Stomach smooth muscle (tissue), 2 donors: ENCODE results near the gene RETREG1.
"Not testable (repeated sequence)": the region's sequence is repeated elsewhere in the genome, so short reads cannot be mapped to it uniquely, and the experiment has no call there.

Experiments used
- H3K27ac ChIP-seq: one replicate; pipeline ENCODE4 v1.7.0; 2013; ENCODE audit warnings: mild to moderate bottlenecking, low read length, inconsistent platforms
- H3K27me3 ChIP-seq, 2 donors: one replicate each; pipeline ENCODE4 v1.7.0; 2013; ENCODE audit warnings: low read length in 2 of 2; ENCODE audit not compliant: insufficient read depth in 2 of 2, control insufficient read depth in 1 of 2
- H3K36me3 ChIP-seq, 2 donors: one replicate each; pipeline ENCODE4 v1.7.0; 2013; ENCODE audit warnings: low read length in 2 of 2; ENCODE audit not compliant: control insufficient read depth in 2 of 2, insufficient read depth in 2 of 2
- H3K4me1 ChIP-seq: one replicate; pipeline ENCODE4 v1.7.0; 2013; ENCODE audit warnings: low read length; ENCODE audit not compliant: control insufficient read depth, insufficient read depth
- H3K4me3 ChIP-seq, 2 donors: one replicate each; pipeline ENCODE4 v1.7.0; 2013; ENCODE audit warnings: low read length in 2 of 2
- H3K9ac ChIP-seq, 2 donors: one replicate each; pipeline ENCODE4 v1.7.0; 2013; ENCODE audit warnings: low read length in 2 of 2, mild to moderate bottlenecking in 1 of 2
- H3K9me3 ChIP-seq, 2 donors: one replicate each; pipeline ENCODE4 v1.7.0; 2013; ENCODE audit warnings: low read length in 2 of 2; ENCODE audit not compliant: control insufficient read depth in 2 of 2
- donor health status: healthy.
- donor health status: Pancreatic carcinoma.

RETREG1 gene

DNA sequence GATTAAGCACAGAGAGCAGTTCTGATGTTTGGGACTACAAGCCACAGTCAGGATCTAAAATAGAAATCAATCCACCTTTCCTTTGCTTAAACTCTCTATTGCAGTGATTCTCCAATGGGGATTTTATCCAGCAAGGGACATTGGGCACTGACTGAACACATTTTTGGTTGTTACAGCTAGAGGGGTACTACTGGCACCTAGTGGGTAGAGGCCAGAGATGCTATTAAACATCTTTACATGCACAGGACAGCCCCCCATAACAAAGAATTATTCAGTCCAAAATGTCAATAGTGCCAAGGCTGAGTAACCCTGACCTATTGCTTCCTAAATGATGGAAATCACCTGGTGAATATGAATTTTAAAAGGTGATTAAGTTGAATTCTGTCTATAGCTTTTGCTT, 163.2 kb downstream of the RETREG1 start:
- no peaks in the 10 kb centered on the region for H3K27me3 ChIP-seq
- H3K36me3 ChIP-seq, result peaks cover 45 to 47% of the 10 kb centered on the region in 2 donors
- no peak overlapping the region for H3K4me3 ChIP-seq
- H3K9ac ChIP-seq, result no peak overlapping the region
- H3K27ac ChIP-seq, result no peak overlapping the region
- no peaks in the 10 kb centered on the region for H3K4me1 ChIP-seq
- H3K9me3 ChIP-seq, result no peaks in the 10 kb centered on the region

DNA sequence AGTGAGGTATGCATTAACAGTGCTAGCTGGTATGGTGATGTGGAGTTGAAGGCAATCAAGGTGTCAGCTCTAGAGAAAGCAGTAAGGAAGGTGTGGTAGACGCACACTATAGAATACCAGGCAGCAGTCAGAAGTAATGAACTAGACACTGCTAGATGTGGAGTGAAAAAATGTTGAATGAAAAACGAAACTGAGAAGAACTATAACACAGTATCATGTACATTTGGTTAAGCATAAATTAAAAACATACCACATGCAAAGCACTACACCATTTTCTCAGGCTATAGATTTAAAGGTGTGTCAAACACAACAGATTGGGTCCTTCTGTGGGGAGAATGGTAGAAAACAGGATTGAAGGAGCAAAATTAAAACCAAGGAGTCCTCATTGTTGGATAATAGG, 166.6 kb downstream of the RETREG1 start:
- Histone ChIP-seq H3K36me3 (peaks cover 35 to 36% of the 10 kb centered on the region in 2 donors), H3K4me1 (no peaks in the 10 kb centered on the region), H3K9ac (no peak overlapping the region), H3K27ac (no peak overlapping the region), H3K4me3 (no peak overlapping the region), H3K27me3 (no peaks in the 10 kb centered on the region), H3K9me3 (no peaks in the 10 kb centered on the region)

DNA sequence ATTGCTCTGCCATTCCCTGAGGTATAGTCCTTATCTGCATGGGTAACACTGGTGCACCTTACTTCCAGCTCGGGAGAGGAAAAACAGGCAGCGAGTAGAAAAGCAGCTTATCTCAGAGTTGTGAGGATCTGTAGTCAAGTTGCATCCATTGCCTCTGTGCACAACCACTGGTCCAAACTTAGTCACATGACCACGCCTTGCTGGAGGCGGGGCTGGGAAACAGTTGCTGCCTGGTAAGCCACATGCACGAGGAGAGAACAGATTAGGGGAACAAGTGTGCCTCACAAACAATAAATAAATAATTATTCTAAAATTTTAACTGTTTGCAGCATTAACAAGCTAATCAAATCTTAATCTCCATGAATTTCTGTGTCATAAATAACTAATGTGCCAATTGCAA, 169.8 kb downstream of the RETREG1 start:
- no peak overlapping the region for H3K27ac ChIP-seq
- peaks cover 25 to 32% of the 10 kb centered on the region in 2 donors for H3K36me3 ChIP-seq
- H3K4me1 ChIP-seq, result no peaks in the 10 kb centered on the region
- no peak overlapping the region for H3K9ac ChIP-seq
- H3K9me3 ChIP-seq, result no peaks in the 10 kb centered on the region
- H3K27me3 ChIP-seq, result no peaks in the 10 kb centered on the region
- no peak overlapping the region for H3K4me3 ChIP-seq

GRCh38 chr5:16437977-16438376, 178.8 kb downstream of the RETREG1 start:
- H3K27me3 ChIP-seq, result no peaks in the 10 kb centered on the region
- no peak overlapping the region for H3K9ac ChIP-seq
- no peak overlapping the region for H3K4me3 ChIP-seq
- no peaks in the 10 kb centered on the region for H3K36me3 ChIP-seq
- H3K4me1 ChIP-seq, result no peaks in the 10 kb centered on the region
- H3K9me3 ChIP-seq, result no peaks in the 10 kb centered on the region
- no peak overlapping the region for H3K27ac ChIP-seq

GRCh38 chr5:16436065-16436682, 180.6 kb downstream of the RETREG1 start:
- not testable (repeated sequence) for H3K4me3 ChIP-seq, H3K27ac ChIP-seq, H3K9me3 ChIP-seq, H3K36me3 ChIP-seq, H3K4me1 ChIP-seq, H3K9ac ChIP-seq, H3K27me3 ChIP-seq

DNA sequence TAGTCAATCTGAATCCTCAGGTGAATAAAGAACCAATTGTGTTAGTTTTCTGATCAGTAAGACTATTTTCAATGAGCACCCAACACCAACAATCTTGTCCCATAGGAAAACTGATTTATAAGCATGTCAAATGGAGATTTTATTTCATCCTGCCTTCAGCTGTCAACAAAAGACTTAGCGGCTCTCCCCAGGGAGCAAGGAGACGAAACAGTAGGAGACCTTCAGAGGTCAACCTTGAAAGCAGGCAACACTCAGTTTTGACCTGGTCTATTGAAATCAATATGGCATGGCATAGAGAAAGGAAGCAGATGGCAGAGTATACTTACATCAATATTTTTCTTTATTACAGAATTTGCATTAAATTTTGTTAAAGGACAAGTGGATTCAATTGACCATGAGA, 185.3 kb downstream of the RETREG1 start:
- Histone ChIP-seq H3K27ac (no peak overlapping the region), H3K36me3 (no peaks in the 10 kb centered on the region), H3K9me3 (no peaks in the 10 kb centered on the region), H3K27me3 (no peaks in the 10 kb centered on the region), H3K4me3 (no peak overlapping the region), H3K9ac (no peak overlapping the region), H3K4me1 (no peaks in the 10 kb centered on the region)

- no peak overlapping the region for H3K9ac ChIP-seq
- H3K36me3 ChIP-seq, result no peaks in the 10 kb centered on the region
- H3K9me3 ChIP-seq, result no peaks in the 10 kb centered on the region
- no peak overlapping the region for H3K27ac ChIP-seq
- no peaks in the 10 kb centered on the region for H3K27me3 ChIP-seq
- H3K4me1 ChIP-seq, result no peaks in the 10 kb centered on the region
- H3K4me3 ChIP-seq, result no peak overlapping the region
Observed at GRCh38 chr5:16430349-16431089, 186.3 kb downstream of the RETREG1 start.

GRCh38 chr5:16428359-16428758, 188.4 kb downstream of the RETREG1 start:
- Histone ChIP-seq H3K4me1 (no peaks in the 10 kb centered on the region), H3K27me3 (no peaks in the 10 kb centered on the region), H3K36me3 (no peaks in the 10 kb centered on the region), H3K4me3 (no peak overlapping the region), H3K9me3 (no peaks in the 10 kb centered on the region), H3K27ac (no peak overlapping the region), H3K9ac (no peak overlapping the region)

DNA sequence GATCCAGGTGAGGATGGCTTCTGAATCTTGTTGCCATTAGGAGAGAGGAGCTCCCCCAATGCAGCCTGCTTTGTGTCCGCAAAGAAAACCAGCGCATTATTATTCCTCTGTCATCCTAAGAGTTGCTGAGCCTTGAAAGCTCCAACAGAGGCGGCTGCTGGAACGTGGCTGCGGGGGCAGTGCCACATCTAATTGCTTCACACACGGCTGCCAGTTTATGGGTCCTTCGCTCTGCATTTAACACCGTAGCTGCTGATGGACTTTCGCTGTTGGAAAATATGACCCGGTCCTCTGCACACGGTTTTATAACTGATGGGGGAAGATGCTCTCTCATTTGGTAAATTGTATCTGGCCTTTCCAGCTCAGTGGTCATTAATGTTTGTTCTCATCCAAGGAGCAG, 189.2 kb downstream of the RETREG1 start:
- H3K36me3 ChIP-seq, result no peaks in the 10 kb centered on the region
- no peaks in the 10 kb centered on the region for H3K9me3 ChIP-seq
- no peaks in the 10 kb centered on the region for H3K4me1 ChIP-seq
- no peak overlapping the region for H3K27ac ChIP-seq
- H3K4me3 ChIP-seq, result no peak overlapping the region
- no peaks in the 10 kb centered on the region for H3K27me3 ChIP-seq
- H3K9ac ChIP-seq, result no peak overlapping the region
